Ecto neural progenitor cell (in vitro differentiated cells): ENCODE data around the gene DENND2D.

ENCODE experiments used
- DNase-seq: peaks from one replicate; pipeline ENCODE4 v3.0.0-alpha.2; 2018; ENCODE audit warnings: low spot score

Gene DENND2D

DNA sequence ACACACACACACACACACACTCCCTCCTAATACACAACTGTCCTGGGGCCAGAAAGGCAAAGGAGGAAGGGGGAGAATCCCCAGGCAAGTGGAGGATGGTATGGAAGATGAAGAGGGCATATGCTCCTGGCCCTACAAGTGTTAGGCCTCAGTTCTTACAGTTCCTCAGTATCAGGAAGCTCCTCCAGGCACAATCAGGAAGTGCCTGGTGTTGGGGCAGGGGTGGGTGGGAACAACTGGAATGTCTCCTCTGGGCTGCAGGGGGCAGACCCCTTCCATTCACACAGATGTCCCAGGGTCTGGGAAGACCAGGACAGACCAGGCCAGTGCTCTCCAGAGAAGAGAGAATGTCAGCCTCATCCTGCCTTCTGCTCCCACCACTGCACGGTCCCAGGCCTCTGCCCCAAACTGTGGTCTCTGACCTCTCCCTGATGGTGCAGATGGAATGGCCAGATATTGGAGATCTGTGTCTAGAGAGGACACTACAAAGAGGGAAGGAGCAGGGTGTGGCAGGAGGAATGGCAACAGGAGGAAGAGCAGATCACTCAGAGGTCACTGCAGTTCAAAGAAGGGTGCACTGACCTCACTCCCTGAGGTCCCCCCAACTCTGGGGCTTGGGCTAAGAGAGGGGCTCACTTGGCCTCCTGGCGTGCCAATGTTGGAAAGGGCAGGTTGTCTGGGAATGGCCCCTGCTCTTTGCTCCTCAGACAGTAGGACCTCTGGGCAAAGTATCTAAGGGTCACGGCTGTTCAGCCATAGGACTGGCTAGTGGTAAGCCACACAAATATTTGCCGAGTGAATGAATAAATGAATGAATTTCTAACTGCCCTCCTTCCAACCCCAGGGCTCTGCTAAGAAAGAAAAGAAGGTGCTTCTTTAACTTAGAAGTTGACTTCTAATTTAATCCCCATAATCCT, 2.5 kb upstream of the DENND2D start:
- no peak for DNase-seq

GRCh38 chr1:111202366-111202706, 1.9 kb upstream of the DENND2D start:
- DNase-seq = no peak

- DNase-seq = no peak
Observed at GRCh38 chr1:111201275-111202090, 1.0 kb upstream of the DENND2D start.

GRCh38 chr1:111200802-111201161, 336 bp upstream of the DENND2D start:
- DNase-seq = no peak

DNA sequence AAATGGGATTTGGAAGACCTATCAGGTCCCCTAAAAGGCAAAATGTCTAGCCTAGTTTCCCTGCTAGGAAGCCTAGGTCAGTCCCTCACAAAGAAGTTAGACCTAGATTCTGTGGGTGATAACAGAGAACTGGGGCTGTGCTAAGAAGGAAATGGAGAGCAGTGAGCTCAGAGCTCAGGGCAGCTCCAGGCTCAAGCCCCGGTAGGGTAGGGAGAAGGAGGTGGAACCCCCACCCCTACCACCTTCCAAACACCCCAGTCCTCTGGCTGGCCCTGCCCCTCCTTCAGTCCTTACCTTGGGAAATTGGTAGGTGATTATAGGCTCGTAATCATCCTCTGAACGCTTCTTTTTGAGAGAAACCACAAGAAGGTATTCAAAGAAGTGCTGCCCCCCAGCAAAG, 1.1 kb downstream of the DENND2D start:
- no peak for DNase-seq

- DNase-seq = no peak
Observed at GRCh38 chr1:111198836-111199235, 1.6 kb downstream of the DENND2D start.

DNA sequence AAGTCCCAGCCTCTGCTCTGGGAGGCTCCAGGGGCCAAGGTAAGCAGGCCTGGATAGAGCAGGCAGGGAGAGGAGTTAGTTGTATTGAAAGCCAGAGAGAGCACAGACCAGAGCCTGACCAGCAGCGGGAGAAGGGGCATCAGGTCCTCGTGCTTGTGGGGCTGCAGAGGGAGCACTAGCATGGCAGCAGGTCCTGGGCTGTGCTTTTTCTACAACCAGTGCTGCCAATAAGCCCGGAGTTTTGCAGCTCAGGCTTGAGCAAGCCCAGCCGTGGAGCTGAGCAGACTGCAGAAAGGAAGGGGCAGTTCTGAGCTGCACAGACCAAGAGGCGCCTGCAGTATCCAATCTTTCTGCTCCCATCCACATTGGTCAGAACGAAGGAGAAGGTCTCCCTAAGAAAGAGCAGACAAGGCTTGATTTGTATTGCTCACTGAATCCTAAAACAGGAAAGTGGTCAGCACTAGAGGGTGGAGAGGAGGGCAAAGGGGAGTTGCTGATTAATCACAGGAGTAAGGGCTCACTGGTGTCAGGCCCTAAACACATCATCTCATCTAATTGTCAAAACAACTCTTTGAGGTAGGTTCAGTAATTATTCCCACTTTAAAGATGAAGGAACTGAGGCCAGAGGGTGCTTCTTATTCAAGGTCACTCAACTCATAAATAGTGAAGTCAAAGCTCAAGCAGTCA, 2.7 kb downstream of the DENND2D start:
- DNase-seq = no peak

DNA sequence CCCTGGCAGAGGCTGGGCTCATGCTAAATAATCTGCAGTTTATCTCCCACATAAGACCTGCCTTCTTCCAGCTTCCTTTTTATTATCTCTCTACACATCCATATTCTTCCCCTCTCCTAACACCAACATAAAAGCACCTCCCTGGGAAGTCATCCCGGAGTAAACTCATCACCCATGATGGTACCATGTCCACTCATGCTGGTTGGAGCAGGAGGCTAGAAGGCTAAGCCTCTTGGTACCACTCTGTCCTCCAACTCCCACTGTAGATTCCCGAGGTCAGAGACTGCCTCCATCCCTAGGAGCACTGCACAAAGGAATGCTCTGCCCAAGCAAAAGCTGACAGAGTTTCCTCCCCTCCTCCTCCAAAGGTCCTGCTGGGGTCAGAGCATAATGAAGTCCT, 4.2 kb downstream of the DENND2D start:
- no peak for DNase-seq

- DNase-seq = no peak
Observed at GRCh38 chr1:111195002-111195684, 5.3 kb downstream of the DENND2D start.

DNA sequence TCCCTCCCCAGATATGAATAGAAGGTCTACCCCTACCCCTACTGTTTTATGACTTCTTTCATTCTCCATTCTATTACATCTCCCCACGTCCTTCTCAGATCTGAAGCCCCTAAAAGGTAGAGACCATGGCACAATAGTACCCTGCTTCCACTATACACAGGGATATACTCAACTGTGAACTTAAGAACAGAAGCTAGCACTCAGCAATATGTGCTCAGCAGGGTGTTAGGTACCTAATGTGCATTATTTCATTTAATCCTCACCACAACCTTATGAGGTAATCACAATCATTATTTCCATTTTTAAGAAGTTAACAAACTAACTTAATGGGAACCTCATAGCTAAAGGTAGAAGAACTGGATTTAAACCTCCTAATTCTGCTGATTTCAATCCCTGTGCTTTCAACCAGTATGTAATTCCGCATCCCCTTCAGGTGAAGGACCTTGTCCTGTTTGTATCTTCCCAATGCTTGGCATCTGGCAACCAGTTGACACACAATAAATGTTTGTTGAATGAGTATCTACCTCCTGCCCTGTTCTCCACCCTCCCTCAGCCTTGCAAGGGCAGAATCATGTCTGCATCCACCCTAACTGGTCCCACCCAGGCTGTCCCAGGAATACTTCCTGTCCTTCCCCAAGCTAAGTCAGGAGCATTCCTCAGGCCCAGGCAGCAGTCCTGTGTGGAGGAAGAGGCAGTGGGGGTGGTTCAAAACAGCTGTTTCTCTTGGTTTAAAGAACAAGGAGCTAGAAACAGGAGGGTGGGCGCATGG, 6.5 kb downstream of the DENND2D start:
- no peak for DNase-seq

GRCh38 chr1:111192658-111193519, 7.6 kb downstream of the DENND2D start:
- no peak for DNase-seq

DNA sequence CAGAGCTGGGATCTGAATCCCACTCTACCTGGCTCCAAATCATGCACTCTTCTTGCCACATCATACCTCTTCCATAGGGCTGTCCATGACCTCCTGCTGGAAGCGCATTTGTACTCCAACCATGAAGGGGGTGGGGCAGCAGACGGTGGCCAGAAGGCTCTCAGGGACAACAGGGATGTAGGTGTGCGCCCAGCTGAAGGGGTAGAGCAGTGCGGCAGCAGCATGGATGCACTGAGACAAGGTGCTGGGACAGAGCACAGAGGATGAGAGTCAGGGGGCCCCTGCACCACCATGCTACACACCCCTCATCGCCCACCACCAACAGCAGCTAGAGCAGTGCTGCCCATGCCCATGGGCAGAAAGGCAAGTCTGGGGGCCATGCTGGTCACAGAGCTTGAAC, 8.4 kb downstream of the DENND2D start:
- DNase-seq = no peak

DNA sequence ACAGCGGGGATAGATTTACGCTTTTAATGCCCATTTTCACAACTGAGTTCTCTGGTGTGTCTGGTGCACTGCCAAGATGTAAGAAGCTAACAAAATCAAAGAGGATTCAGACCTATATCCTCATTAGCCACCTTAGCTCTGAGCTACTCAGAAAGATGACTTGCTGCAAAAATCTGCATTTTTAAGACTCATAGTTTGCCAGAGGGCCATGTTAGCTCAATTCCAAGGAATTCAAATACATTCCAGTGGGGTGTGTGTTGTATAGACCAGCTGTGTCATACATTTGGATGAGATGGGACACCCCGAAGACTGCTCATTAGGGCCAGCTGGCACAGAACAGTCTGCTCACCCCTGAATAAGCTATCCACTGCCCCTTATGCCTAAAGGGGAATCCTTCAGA, 8.9 kb downstream of the DENND2D start:
- DNase-seq = no peak

- no peak for DNase-seq
Observed at GRCh38 chr1:111190931-111191451, 9.5 kb downstream of the DENND2D start.

GRCh38 chr1:111184663-111185062, 15.8 kb downstream of the DENND2D start:
- DNase-seq = no peak

DNA sequence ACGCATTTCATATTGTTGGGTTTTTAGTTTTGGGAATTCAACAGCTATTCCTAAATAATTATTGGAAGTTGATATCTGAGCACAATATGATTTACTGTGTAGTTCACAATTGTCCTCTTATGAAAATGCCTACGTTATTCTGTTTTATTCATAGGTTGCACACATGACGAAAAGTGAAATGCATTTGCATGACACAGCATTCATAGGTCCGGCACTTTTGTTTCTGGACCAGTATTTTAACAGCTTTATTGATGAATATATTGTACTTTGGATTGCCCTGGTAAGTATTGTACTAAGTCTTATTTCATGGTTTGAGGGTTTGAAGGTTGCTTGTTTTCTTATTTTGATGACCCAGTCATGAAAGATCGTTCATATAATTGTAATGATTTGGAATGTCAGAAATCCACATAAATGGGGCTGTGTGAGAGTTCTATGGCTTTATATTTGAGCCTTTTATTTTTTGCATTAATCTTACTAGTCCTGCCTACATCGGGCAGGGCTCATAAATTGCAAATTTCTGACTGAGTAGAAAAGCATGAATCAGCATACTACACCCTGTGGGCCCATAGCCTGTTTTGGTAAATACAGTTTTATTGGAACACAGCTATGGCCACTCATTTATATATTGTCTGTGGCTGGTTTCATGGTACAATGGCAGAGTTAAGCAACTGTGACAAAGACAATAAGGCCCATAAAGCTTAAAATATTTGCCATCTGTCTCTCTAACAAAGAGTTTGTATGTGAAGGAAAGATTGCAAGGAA, 17.0 kb downstream of the DENND2D start:
- no peak for DNase-seq

GRCh38 chr1:111182052-111182451, 18.4 kb downstream of the DENND2D start:
- DNase-seq = no peak

DNA sequence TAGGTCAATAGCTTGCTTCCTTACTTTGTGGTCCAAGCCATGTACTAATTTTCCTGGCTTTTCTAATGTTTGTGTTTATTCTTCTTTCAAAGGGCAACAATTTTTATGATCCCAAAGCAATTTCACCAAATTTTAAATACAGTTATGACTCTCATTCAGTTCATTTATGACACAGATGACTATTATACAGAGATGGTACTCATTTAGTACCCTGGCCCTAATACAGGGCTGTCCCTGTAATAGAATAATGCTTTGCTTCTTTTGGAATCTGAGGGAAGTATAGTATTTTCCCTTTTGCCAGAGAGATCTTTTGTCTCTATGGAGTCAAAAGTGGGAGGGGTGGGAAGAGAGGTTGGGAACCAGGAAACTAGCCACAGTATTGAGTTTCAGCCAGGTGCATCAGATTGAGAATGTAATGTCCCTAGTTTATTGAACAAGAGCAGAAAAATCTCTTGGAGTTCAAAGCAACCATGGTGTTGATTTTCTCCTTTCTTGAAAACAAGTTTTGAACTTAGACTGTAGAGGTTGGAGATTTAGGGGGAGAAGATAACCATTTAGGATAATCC, 20.4 kb downstream of the DENND2D start:
- DNase-seq = no peak

- DNase-seq = no peak
Observed at GRCh38 chr1:111176678-111177077, 23.8 kb downstream of the DENND2D start.
